HG03378 (cell line): ENCODE measurements around the gene TRMU.

Source experiments
- ATAC-seq: cut with Tn5 transposase; IDR thresholded peaks from one replicate; pipeline ENCODE4 v1.9.1; 2021; ENCODE audit warnings: mild to moderate bottlenecking, moderate library complexity; ENCODE audit not compliant: unreplicated experiment

TRMU gene

DNA sequence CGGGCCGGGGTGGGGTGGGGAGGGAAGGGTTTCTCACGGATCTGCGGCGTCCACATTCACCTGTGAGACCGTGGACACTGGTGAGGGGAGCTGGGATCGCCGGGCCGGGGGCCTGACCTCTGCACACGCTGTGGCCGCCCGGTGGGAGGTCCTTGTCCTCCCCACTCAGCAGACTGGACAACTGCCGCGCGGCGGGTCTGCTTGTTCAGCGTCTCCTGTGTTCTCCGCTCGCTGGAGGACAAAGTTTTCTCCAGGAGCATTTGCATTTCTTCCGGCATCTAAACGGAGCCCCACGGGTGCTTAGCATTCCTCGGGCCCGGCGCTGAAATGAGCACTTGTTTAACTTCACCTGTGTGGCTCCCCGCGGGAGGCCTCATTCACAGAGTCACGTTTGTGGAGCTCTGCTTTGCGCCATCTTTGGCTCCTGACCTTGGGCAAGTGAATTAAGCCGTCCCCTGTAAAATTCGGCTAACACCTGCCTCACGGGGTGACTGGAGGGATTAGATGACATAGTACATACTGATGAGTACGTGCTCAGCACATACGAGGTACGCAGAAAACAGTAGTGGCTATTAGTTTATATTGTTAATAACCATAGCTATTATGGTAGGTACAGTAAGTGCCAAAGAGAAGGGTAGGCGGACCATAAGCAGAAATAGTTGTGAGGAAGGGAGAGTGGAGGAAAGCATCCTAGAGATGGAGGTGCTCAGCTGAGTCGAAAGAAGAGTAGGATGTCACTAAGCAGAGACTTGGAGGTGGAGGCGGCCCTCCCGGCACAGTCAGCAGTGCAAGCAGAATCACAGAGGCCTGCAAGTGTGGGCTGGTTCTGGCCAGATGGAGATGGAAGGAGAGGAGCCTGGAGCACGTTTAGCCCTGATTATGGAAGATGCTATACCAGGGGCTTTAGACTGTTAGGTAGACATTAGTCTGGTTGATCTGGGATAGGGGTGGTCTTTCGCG, 885 bp downstream of the TRMU start:
- no peak for ATAC-seq

DNA sequence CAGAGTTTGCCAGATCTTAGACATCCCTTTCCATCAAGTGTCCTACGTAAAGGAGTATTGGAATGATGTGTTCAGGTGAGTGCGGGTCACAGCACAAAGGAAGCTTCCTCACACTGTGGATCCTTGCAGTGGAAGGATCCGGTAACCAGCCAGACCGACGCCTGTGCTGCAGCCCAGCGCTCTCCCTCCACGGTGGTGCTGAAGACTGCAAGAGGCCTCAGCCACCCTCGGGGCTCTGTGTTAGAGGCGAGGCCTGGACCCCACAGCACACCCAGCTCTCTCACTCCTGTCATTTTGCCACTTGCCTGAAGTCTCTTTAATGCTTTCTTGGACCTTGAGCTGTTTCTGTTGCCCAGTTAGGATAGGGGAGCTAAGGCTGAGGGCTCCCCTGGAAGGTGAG, 2.4 kb downstream of the TRMU start:
- no peak for ATAC-seq

DNA sequence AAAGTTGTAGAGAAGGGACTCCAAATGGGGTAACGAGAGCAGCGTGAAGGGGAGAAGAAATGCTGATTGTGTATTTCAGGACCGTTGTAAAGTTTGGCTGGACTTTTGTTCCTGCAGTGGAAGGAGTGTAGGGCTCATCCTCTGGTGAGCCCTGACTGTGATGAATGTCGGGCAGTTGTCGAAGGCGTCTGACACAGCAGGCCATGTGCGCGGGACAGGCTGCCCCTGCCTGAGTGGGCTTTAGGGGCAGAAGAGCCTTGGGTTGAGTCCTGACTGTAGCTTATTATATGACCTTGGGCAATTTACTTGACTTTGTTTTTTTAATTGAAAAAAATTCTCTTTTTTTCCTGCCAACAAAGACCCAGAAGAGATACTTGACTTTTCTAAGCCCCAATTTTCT, 3.1 kb downstream of the TRMU start:
- no peak for ATAC-seq

DNA sequence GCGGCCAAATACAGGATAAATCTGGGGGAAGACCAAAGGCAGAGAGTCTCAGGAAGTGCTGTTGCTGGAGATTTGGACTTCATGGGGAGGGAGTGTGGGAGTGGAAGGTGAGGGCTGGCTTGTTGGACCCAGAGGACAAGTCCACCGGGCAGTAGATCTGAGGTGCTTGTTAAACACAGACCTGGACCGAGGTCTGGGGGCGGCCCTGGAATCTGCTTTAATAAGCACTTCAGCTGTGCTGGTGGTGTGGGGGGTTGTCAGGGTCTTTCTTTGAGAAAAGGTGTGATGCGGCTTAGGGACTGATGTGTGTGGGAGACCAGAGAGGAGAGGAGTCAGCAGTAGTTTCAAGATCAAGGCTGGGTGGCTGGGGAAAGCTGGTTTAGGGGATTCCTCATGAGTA, 4.4 kb downstream of the TRMU start:
- ATAC-seq = no peak

DNA sequence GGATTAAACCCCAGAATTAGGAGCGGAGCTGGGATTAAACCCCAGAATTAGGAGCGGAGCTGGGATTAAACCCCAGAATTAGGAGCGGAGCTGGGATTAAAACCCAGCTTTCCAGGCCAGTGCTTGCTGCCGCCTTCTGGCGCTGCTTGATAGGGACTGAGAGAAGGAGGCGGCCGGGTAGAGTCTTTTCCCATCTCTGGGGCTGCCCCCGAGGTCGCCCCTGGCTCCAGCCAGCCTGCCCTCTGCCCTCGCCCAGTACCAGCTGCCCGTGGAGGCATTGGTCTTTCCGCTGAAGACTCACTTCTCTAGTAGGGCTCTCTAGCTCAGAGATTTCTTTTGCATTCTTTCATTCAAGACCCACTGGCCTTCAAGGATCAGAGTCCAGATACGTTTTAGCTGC, 5.2 kb downstream of the TRMU start:
- no peak for ATAC-seq

DNA sequence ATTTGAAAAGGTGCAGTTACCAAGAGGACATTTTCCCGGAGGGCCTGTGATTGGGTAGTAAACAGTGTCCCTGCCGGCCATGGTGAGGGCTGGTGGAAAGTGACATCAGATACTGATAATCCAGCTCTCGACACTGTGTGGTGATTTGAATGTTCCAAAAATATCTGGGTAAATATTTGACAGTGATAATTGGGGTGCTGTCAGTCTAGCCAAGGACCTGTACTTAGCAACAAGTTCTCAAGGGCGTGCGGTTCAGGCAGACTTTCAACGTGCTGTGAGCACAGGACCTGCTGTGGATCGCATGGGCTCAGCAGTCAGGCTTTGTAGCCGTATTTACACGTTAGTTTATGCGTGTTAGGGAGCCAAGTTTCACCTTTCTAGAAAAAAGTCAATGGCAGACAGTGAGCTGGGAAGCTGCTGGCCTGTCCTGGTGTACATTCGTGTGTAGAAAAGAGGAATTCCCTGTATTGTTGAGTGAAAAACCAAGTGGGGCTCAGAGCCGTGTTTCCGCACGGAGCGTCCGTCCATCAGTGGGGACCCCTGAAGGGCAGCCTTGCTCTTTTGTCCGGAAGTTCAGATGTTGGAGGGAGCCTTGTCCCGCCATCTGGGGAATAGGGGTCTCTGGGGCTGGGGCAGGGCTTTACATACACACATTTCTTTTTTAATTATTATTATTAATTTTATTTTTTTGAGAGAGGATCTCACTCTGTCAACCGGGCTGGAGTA, 11.3 kb downstream of the TRMU start:
- no peak for ATAC-seq

DNA sequence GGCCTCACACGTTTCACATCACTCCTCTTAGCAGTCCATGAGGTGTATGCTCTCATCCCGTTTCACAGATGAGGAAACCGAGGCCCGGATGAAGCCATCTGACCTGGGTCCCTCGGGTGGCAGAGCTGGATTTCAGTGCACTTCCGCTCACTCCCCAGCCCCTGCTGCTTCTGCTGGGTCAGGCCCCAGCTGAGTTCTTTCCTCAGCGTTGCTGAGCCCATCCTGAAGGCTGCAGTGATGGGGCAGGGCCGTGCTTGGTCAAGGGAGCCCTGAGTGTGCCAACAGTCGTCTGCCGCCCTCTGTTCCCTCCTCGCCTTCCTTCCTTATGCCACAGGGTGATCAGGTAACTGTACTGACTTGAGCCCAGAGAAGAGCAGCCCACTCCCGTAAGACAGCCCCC, 12.1 kb downstream of the TRMU start:
- ATAC-seq = no peak

DNA sequence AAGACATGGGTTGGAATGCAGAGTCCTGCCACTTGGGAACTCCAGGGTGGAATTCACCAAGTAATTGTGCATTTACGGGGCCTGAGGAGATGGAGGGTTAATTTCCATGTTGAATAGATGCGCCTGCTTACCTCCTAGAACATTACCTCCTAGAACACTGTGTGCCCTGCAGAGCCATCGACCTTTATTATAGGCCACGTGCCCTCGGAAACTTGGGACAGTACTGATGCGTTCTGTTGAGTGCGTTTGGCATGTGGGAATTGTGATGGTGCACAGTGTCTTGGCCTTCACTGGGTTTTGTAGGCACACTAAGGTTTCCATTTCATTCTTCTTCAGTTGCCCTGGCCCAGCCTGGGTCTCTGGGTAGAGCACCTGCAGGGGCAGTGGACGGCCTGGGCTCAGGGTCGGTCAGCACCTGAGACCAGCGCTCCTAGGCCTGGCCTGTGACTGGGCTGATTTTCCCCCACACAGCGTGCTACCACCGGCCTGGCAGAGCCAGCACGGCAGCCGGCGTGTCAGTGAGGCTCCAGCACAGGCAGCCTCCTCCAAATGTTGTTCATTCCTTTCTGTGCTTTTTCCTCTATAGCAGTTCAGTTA, 12.7 kb downstream of the TRMU start:
- no peak for ATAC-seq

DNA sequence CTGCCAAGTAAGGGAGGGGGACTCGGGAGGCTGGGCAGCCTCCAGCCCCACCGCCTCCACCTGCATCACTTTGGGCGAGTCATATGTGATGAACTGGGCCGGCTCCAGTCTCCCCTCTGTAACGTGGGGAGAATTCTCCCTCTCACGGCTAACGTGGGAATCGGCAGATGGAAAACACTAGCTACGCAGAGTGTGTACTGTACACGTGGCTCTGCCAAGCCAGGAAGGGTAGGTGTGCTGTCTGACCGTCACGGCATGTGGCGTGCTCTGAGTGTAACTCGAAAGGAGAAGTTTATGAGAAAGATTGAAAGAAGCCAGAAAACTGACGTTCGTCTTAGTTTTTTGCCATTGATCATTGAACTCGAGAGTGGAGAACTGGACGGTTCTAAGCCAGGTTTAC, 13.7 kb downstream of the TRMU start:
- ATAC-seq = no peak

DNA sequence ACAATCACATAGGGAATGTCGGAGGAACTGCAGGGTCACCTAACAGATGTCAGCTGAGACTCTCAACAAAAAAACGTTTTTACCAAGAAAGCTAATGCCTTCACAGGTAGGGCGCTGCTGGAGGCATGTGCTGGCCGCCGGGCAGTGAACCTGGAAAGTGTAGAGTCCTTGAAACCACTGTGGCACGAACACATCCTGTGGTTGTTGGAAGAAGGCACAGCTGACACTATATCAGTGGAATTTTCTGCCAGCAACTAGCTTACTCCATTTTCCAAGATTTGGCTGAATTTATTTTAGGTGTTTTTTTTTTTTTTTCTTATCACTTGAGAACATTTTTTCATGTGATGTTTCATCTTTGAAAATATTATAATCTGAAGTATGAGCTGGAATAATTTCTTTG, 14.2 kb downstream of the TRMU start:
- ATAC-seq = no peak

DNA sequence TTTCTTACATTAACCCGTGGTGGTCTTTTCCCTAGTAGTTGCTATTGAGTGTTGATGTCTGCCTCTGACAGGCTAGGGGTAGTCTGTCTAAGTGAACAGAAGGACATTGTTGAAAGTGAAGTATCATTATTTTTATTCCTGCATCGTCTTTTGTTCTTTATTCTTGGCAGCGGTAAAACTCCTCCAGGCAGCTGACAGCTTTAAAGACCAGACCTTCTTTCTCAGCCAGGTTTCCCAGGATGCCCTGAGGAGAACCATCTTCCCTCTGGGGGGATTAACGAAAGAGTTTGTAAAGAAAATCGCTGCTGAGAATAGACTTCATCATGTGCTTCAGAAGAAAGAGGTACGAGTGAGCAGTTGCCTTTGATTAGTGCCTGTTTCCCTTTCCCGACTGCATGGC, 14.6 kb downstream of the TRMU start:
- no peak for ATAC-seq

DNA sequence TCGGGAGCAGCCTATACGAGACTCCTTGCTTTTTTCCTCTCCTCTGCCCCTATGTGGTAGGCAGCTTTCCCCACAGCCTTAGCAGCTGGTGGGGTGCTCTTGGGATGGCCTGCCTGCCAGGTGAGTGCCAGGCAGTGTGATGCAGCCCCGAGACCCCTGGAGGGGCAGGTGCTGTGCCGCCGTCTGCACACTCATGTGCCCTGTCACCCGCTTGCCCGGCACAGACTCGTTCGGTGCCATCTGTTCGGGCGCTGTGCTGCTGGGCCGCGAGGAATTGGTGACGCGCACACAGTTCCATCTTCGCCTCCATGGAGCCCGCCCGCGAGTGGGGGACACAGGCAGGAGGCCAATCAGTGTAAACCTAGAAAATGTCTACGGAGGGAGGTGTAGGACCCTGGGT, 15.1 kb downstream of the TRMU start:
- ATAC-seq = no peak

DNA sequence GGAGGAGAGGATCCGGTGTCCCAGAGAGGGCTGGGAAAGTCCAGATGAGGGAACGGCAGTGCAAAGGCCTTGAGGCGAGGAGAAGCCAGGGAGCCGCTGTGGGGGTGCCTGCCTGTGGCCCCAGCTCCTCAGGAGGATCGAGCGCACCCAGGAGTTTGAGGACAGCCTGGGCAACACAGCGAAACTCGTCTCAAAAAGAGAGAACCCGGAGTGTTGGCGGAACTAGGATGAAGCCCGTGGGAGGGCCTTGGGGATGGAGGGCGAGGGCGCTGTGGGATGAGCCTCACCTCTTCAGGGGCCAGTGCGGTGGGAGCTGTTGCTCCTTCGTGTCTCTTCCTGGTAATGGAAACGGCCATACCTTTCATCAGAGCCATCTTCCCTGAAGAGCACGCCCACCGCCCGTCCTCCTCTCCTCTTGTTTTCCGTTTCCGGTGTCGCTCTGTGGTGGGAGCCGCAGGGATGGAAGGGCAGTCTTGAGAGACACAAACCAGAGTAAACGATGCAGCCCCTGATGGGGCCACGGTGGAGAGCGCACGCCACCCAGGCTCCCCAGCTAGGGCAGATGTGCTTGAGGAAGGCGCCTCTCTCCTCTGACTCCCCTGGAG, 15.7 kb downstream of the TRMU start:
- no peak for ATAC-seq

DNA sequence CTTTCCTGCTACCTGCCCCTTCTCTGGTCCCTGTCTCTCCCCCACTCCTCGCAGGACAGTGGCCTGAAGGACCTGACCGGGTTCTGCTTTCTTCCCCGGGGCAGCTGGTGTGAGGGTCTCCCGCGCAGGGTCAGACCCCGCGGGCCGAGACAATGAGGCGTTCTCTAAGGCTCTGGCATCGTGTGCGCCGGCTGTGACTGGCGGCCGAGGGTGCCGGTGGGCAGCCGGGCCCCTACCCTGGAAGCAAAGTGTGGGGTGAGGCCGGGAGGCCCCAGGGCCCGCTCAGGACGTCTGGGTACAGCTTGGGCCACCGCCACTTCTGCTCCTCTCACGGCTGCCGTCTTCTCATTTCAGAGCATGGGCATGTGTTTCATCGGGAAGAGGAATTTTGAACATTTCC, 16.3 kb downstream of the TRMU start:
- ATAC-seq = no peak

DNA sequence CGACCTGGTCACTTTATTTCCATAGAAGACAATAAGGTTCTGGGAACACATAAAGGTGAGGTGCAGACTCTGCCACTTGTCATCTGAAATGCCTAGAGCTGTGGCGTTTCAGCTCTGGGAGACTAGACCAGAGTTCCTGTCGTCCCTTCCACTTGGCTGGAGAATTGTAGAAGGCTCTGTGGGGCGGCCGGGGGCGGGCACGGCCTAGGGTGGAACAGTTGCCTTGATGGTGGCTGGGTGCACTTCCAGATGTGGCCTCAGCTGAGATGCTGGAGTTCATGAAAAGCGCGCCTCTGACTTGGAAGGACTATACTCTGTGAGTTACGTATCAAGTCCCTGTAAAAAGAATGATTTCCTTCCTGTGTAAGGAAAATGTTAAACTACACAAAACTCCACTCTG, 16.8 kb downstream of the TRMU start:
- no peak for ATAC-seq

DNA sequence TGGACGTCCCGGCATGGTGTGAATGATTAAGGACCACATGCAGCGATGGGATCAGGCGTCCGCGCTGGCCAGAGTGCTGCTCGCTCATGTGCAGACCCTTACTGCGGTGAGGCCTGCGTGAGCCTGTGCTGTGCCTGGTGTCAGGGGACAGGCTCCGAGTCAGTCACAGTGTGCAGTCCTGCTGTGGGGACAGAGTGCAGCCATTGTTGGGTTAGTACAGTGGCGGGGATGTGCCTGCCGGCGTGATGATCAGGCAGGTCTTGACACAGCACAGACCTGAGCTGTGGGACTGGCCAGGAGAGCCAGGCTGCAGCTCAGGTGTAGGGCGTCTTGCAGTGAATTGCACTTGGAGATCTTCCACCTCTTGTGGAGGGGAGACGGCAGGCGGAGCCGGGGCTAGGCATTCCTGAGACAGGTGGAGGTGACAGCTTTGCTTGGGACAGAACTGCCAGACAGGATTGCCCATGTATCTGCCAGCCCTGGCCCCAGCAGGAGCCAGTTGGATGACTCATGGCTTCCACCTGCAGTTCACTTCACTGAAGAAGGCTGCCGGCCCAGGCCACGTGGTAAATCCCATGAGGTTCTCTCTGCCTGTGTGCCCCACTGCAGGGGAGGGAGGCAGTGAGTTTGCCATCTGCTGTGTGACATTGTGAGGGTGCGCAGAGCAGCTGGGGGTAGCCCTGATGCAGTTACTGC, 17.3 kb downstream of the TRMU start:
- no peak for ATAC-seq

DNA sequence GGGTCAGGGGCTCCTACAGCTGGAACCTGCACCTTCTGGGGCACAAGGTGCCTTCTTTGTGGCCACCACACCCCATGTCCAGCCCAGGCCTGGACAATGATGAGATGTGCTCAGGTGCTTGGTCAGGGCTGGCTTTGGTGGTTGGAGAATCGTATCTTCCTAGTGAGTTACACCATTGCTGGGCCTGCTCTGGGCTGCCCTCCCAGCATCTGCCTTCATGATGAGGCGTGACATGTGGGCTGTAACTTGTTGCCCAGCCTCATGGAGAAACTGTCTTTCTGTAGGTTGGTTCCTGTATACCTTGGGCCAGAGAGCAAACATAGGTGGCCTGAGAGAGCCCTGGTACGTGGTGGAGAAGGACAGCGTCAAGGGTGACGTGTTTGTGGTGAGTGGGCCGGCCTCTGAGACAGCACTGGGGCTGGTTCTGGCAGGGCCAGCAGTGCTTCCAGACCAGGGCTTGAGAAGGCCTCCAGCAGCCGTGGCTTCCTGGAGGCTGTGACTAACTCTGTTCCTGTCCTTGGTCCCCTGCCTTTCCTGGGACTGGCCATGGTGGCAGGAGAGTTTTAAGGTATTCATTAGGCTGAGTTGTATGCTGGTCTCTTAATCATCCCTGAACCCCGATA, 18.1 kb downstream of the TRMU start:
- no peak for ATAC-seq

DNA sequence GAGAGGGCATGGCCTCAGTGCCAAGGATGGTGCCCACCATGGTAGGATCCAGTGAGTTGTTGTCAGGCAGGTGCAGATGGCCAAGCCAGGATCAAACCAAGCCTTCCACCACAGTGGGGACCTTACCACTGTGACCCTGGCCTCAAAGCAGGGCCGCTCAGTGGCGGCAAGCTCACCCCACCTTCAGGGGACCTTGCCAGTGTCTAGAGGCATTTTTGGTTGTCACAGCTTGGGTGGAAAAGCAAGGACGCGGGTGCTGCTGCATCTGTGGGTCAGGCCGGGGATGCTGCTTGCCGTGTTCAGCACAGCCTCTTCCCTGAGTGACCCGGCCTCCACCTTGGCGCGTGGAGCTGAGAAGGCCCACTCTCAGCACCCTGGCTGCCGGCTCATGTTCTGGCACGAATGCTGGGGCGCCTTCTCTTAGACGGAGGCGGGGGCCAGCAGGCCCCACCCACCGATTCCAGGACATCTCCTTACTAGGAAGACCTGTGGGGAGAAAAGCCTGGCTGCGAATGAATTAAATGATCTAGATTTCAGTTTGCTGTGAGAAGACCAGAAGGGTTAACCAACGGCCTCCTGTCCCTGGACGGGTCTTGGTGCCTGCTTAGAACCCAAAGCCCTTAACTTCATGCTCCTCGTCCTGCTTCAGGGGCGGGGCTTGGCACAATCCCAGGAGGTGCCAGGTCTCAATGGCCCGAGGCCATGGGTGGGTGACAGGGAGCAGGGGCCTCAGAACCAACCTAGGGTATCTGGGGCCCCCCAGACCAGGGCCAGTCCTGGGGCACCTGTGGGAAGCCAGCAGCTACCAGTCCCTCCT, 18.9 kb downstream of the TRMU start:
- ATAC-seq = no peak

DNA sequence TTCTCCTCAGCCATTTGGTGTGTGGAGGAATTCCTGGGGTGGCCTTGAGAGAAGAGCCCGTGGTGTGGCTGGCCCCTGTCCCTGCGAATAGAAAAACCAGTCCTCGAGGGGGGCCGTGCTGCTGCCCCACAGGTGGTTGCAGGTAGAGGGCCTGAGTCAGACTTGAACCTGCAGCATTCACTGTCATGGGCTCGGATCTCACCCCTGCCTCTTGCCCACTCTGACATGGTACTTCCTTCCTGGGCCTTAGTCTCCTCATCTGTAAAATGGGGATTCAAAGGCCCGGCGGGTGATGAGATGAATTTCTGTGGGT, 19.4 kb downstream of the TRMU start:
- no peak for ATAC-seq
